Measurements from ENCODE around the gene RAB20.
"Not testable (repeated sequence)": the region's sequence is repeated elsewhere in the genome, so short reads cannot be mapped to it uniquely, and the experiment has no call there.

The RAB20 gene

DNA sequence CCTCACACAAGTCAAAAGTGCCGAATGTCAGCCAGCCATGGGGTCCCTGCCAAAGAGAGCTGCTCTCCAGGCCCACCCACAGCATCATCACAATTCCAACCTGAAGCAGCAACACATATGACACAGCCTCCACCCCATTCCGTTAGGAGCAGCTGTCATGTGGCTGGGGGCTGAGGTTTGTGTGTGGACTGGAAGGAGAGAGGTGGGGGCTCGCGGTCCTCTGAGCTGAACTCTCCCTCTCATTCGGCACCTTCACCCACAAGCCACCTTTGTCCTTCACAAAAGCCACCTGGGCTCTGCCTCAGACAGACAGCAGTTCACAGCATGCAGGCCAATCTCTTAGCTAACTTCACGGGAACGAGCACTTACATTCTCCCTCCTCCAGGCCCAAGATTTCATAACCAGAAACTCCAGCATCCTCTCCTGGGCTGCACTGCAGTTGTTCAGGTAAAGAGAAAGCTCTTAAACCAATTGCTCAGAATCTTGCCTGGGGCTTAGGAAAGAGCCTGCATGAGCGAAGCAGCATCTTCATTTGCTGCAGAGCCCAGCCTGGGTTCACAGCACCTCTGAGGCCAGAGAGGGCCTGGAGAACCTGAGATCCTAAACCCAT is 7.2 kb downstream of the RAB20 start:
- DNase-seq = no peak

DNA sequence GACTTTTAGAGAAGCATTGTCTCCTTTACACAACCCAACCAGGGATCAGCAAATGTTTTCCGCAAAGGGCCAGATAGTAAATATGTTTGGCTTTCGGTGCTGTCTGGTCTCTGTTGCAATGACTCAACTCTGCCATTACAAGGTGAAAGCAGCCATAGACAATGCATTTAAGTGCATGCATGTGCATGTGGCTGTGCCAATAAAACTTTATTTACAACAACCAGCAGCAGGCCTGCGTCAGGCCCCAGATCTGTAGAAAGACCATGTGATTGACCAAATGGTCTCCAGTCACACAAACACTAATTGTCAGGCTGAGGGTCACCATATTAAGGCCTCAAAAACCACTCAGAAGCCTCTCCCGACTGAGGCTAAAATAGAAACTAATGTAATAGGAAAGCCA is 8.1 kb downstream of the RAB20 start:
- DNase-seq = no peak

DNA sequence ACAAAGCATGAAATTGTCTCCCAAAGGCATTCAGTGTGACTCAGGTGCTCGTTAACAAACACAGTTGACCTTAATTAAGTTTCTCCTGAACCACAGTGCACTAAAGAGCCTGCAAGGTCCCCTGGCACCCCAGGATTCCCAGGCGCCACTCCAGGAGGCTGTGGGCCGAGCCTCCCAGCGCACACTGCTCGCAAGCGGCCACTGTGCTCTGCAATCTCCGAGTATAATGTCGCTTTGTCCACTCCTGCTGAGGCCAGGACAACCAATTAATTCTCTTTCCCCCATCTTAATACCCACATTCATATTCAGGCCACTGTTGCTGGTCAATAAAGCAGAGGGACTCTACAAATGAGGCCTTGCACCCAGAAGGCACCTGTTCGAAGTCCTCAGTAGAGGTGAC is 8.8 kb downstream of the RAB20 start:
- no peak for DNase-seq

DNA sequence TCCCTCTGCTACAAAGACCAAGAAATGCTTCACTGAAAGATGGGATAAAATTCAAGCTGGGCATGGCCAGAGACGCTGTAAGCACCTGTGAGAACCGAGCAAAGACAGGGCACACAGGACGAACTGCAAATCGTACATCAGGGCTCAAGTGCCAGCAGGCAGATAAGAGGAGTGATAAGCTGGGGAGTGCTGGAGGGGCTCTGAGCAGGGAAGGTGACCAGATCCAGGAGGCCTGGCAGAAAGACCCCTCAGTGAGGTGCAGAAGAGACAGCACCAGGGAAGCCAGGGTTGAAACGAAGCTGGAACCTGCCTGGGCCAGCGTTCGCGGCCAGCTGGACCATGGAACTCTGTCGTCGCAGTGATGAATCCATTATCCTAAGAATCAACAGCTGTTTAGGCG is 10.2 kb downstream of the RAB20 start:
- DNase-seq = no peak

DNA sequence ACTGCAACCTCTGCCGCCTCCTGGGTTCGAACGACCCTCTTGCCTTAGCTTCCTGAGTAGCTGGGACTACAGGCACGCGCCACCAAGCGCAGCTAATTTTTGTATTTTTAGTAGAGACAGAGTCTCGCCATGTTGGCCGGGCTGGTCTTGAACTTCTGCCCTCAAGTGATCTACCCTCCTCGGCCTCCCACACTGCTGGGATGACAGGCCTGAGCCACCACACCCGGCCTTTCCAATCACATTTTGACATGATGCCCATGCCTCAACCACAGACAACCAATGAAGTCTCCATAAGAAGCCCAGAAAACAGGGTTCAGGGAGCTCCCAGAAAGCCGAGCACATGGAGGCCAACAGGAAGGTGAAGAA is 11.7 kb downstream of the RAB20 start:
- DNase-seq = no peak

DNA sequence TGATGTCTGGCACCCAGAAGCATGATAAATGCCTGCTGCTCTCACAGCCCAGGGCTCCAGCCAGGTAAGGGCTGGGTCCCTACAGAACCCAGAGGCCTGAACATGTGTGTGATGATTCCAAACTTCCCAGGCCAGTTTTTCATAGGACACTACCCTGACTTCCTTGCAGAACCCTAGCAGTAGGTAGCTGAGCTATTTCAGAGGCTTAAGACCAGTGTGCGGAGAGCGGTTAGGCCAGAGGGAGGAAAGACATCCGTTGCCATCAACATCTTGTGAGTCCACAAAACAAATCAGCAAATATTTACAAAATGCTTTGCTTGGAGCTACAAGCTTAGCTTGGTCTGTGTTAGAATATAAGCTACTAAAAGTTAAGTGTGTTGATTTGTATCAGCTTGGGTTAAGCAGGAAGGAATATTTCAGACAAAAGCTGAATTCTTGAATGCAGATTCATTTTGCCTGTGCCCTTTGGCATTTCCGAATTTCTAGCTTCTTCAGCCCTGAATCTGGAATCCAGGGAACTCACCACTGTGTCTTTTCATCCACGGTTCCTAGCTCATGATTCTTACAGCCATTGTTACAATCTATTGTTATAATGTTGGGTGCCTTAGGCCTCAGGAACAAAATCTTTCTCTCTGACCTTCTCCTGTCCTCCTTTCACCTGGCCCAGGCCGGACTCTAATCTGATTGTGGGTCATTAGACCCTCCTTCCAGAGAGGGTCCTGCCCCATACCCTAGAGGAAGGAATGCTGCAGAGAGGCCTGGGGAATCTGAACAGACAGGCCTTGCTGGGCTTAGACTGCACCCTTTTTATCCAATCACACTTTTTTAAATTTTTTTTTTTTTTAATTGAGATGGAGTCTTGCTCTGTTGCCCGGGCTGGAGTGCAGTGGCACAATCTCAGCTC is 12.4 kb downstream of the RAB20 start:
- DNase-seq = no peak

DNA sequence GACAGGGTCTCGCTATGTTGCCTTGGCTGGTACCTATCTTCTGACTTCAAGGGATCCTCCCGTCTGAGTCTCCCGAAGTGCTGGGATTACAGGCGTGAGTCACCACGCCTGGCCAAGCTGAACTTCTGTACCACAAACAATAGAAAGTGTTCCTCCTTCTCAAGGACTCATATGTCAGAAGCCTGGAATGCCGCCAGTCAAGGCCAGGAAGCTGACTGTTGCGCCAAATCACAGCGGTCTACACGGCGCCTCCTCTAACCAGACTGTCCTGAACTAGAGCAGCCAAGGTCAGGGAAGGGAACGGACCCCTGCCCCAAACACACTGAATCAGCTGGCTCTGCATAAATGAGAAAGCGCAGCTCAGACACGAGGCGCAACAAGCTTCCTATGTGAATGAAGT is 14.6 kb downstream of the RAB20 start:
- DNase-seq = no peak

DNA sequence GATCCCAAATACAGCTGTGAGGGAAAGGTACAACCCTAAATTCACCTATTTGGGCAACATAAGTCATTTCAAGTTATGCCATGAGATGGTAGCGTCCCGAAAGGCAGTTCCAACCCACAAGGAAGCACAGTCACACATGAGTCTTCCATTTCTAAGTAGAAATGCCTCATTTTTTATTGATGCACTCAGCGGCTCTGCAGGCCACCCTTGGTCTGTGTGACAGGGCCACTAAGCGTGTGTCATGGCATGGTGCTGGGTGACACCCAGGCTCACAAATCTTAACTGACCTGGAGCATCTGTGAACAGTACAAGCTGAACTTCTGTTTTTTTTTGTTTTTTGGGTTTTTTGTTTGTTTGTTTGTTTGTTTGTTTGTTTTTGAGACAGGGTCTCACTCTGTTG is 15.1 kb downstream of the RAB20 start:
- no peak for DNase-seq

DNA sequence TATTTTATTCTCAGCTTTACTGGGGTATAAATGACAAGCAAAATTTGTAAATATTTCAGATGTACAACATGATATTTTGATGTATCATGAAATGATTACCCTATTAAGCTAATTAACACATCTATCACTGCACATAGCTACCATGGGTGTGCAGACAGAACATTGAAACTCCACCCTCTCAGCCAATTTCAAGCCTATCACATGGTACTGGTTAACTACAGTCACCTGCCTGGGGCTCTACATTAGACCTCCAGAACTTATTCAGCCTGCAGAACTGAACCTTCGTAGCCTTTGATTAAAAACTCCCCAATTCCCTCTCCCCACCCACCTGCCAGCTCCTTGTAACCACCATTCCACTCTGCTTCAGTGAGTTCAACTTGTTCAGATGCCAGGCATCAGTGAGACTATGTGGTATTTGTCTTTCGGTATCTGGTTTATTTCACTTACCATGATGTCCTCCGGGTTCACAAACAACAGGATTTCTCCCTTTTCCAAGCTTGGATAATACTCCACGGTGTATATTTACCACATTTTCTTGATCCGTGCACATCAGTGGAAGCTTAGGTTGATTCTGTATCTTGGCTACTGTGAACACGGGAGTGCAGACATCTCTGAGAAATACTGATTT is 19.2 kb downstream of the RAB20 start:
- no peak for DNase-seq

DNA sequence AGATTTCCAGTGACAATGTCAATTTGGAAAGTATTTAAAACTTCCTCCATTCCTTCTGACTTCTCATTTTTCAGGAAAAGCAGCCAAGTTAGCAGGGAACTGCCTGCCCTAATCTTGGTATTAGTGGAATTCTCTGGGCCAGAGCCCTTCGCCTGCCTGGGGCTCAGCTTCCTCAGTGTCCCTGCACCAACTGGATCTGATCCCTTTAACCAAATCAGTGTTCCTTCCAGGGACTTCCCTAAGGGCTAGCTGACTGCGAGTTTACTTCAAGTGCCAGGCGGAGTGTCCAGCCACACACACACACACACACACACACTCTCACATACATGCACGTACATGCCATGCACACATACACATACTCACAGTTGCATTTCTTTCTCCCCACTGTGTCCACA is 20.0 kb downstream of the RAB20 start:
- no peak for DNase-seq

DNA sequence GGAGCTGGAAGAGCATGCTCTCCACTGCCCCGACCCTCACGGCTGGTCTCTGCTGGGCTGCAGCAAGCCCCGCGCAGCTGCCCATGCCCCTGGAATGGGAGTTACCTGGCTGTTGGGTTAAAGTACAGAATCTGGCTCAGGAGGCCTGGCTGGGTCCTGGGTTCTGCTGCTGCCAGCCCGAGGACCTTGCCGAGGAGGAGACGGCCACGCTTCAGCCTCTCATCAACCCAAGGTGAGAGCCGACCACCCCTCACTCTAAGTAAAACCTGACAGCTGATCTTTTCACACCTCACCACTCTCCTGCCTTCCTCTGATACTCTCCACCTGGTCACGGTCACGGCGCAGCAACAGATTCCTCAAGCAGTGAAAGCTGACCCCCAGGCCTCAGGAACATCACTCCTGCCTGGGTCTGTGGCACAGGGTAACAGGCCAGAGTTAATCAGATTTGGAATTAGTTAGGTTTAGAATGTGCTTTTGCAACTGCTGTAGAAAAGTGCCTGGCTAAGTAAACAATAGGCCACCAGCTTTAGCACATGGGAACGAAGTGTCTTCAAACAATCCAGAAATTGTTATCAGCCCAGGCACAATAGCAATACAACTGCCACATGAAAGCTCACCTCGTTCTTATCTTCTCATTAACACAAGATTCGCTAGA is 20.5 kb downstream of the RAB20 start:
- no peak for DNase-seq

DNA sequence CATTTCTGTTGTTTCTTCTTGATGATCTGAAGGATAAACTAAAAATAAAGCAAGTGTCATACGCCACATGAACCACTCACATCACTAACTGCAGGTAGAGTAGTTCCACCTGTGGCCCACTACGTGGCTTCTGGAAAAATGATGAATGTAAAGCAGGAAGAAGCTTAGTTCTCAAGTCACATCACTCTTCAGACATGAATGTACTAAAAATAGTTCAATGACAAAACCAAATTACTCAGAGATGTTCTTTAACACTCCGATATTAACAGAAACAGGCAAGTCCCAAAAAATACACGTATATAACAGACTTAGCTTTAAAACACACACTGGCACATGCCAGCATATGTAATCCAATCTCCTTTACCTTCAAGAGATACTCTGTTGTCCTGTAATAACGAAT is 21.6 kb downstream of the RAB20 start:
- DNase-seq = no peak

DNA sequence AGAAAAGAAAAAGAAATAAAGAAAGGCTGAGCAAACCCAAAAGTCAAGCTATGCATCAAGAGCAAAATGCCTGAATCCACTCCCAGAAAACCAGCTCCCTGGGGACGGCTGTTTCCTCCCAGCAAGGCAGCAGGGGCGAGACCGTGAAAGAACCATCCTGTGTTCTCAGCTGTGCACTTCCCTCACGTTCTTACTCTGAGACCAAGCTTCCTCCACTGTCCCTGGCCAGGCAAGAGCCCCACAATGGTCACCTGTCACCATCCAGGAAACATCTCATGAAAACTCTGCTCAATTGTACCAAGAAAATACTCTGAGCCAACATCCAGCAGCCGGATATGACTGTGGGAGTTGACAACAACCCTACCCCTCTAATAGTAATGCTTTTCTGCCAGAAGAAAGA is 22.9 kb downstream of the RAB20 start:
- no peak for DNase-seq

DNA sequence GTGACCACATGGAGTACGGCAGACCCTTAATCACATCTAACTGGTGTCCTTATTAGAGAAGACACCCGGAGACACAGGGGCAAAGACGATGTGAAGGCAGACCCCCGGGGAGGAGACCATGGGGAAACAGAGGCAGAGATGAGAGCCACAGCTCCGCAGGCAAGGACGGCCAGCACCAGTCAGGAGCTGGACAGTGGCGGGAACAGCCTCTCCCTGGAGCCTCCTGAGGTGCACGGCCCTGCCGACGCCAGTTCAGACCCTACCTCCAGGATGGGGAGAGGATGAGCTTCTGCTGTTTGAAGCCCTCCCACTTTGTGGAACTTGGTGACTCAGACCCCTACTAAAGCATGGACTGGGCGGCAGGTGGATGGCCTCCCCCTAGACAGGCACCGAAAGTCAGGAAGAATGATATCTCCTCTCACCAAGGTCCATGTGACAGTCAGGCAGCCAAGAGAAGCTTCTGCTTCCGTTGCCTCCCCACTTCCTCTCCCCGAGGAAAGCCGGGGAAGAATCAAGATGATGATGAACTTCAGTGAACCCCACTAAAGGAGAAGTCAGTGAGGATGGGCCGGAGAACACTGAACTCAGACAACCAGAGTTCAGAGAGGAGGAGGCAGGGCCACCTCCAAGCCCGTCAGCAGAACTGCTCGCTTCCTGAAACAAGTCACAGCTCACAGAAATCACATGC is 25.4 kb downstream of the RAB20 start:
- DNase-seq = no peak

DNA sequence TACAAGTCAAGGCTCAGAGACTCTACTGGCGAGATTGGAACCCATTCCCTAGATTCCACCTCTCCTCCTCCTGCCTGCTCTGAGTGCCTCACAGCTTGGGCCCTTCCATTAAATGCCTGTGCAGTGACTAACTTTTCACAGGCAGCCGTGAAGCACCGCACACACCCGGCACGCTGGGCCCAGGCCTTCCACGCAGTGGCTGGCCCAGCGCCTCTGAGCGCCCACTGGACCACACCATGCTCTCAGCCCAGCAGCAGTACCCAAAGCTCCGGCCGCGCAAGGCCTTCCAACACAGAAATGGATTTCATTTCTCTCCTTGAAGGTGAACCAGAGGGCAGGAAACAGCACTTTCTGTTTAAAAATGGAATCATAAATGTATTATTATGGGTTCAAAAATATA is 26.0 kb downstream of the RAB20 start:
- no peak for DNase-seq

DNA sequence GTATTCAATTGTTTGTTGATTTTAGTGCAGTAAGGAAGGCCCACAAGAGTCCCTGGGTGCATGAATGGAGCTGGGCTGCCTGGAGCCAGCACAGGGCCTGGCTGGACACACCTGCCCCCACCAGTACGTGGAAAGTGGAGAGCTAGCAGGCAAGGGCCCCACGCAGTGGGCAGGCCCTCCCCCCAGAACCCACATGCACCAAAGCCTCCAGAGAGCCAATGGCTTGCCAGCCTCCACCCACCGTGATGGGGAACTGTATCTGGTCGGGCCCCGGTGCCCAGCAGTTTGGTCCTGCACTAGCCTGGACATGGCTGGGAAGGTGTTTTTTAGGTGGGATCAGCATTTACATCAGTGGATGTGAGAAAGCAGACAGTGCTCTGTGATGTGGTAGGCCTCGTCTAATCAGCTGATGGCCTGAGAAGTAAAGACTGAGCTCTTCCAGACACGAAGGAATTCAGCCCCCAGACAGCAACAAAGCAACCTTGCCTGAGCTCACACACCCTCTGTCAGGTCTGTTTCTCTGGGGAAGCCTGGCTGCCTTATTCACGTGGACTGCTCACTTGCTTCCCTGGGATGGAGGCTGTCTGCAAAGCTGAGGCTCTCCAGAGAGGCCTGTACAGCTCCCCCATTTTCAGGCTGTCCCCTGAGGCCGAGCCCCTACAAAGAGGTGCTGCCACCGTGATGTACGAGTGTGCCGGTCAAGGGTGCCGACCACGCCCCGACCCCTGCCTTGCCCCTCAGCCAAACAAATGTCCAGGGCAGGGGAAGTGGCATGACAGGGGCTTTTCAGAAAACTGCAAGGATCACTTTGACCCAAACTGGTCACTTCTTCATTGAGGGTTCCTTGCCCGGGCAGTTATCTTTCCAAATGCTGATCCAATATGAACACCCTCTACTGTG is 27.5 kb downstream of the RAB20 start:
- DNase-seq = no peak

DNA sequence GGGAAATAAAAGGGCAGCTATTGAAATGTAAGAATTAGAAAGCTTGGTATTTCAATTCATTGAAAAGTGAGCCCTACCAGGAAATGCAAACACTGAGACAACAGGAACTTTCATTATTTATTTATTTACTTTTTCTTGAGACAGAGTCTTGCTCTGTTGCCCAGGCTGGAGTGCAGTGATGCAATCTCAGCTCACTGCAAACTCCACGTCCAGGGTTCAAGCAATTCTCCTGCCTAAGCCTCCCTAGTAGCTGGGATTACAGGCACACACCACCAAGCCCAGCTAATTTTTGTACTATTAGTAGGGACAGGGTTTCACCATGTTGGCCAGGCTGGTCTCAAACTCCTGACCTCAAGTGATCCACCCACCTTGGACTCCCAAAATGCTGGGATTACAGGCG is 29.3 kb downstream of the RAB20 start:
- not testable (repeated sequence) for DNase-seq

DNA sequence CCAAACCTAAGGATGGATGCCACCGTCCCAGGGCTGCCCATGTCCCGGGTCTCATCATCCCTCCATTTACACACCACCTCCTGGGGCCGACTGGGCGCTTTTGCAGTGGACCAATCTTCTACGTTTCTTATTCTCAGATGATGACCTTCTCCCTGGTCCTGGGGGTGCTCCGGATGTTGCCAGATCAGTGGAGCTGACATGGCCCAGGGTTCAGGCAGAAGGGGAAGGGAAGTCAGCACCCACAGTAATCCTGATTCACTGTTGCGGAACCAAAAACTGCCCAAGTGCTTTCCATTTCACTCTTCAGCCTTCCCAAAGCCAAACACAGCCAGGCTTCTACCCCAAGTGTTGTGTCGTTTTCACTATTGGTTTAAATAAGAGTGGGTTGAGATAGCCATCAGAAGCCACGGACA is 29.8 kb downstream of the RAB20 start:
- no peak for DNase-seq

DNA sequence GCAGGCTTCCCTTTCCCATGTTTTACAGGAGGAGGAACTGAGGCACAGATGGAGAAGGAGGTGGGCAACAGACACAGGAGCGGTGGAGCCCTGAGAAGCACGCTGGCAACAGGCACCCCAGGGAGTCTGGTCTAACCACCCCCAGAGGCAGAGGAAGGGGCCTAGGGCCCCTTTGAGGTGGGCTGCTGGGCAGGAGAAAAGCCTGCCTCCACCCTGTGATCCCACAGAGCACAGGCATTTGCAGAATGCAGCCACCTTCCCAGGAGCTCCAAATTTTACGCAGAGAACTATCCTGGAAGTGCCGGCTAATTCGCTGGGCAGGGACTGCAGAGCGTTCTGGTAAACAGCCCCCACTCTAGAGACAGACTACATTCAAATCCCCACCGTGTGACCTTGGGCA is 30.4 kb downstream of the RAB20 start:
- no peak for DNase-seq

DNA sequence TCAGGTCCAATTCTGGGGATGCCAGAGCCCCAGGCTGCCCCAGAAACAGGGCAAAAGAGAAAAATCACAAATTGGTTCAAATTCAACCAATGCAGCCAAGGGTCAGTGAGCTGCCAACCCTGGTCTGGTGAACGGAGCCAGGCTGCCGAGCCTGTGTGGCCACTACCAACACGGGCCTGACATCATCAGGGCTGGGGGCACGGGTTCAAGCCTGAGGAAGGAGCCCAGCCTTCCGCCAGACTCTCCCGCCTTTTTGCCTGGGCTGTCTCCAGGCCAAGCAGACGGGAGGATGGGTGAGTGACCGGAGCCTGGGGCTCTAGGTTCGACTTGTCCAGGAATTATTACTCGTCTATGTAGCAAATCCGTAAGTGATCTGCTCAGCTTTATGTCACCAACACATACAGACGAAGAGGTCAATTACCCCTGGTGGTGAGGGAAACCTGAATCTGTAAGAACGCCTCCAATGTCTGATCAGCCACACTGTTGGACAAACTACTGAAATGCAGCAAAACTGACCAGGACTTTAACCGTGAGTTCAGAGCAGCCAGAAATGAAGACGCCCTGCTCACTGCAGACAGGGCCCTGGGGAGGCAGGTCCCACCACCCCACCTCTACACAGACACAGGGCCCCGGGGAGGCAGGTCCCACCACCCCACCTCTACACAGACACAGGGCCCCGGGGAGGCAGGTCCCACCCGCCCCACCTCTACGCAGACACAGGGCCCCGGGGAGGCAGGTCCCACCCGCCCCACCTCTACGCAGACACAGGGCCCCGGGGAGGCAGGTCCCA is 31.8 kb downstream of the RAB20 start:
- no peak for DNase-seq

DNA sequence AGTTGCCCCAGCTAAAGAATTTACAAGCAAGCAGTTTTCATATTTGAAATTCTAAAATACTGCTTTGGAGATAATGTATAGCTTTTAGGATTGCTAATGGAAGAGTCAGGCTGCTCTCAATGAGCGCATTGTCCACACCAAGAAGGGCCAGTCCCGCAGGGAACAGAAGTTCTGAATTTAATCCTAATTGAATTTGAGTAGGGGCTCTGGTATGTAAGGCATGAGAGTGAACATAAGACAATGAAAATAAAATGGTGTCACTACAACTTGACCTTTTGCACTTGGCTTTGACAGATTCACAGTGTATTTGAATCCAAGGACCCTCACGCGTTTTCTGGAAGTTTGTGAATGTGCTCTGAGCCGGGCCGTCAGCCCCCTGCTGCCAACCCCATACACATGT is 32.6 kb downstream of the RAB20 start:
- no peak for DNase-seq

Data from RPMI8226 (cell line).